HUDEP-2 (cell line): ENCODE data around the gene PIP4K2A.
"Not testable (repeated sequence)": the region's sequence is repeated elsewhere in the genome, so short reads cannot be mapped to it uniquely, and the experiment has no call there.

Experiments
- DNase-seq, 76 experiments: peaks; one replicate each; lab custom pipeline; 2025; ENCODE audit not compliant: unreplicated experiment in 76 of 76; lab: John Stamatoyannopoulos, UW

Gene PIP4K2A

GRCh38 chr10:22714479-22715289 is at the start of gene PIP4K2A:
Gene PIP4K2A (minus strand): TSS chr10:22714578. CDS start chr10:22714326, 252 bp downstream.
- DNase-seq = peak in 59 of 76 experiments; percentile 8 to 80 (median 51)

- DNase-seq = no peak
Observed at GRCh38 chr10:22761569-22762220, 47.3 kb upstream of the PIP4K2A start.

- DNase-seq = no peak
Observed at GRCh38 chr10:22760025-22760424, 45.6 kb upstream of the PIP4K2A start.

- DNase-seq = no peak
Observed at GRCh38 chr10:22758867-22759266, 44.5 kb upstream of the PIP4K2A start.

GRCh38 chr10:22754296-22754695 is 39.9 kb upstream of the PIP4K2A start:
- DNase-seq = no peak

GRCh38 chr10:22753786-22754185 is 39.4 kb upstream of the PIP4K2A start:
- no peak for DNase-seq

GRCh38 chr10:22752272-22752889 is 38.0 kb upstream of the PIP4K2A start:
- no peak for DNase-seq

- DNase-seq = no peak
Observed at GRCh38 chr10:22750131-22750530, 35.8 kb upstream of the PIP4K2A start.

- not testable (repeated sequence) for DNase-seq
Observed at GRCh38 chr10:22744858-22745257, 30.5 kb upstream of the PIP4K2A start.

GRCh38 chr10:22742678-22743077 is 28.3 kb upstream of the PIP4K2A start:
- DNase-seq = no peak

- DNase-seq = not testable (repeated sequence)
Observed at GRCh38 chr10:22741631-22742030, 27.3 kb upstream of the PIP4K2A start.

- no peak for DNase-seq
Observed at GRCh38 chr10:22740180-22740579, 25.8 kb upstream of the PIP4K2A start.

- DNase-seq = peak in 4 of 76 experiments; percentile 5 to 16 (median 6)
Observed at GRCh38 chr10:22737587-22737986, 23.2 kb upstream of the PIP4K2A start.

- DNase-seq = peak in 7 of 76 experiments; percentile 8 to 30 (median 19)
Observed at GRCh38 chr10:22736134-22736533, 21.8 kb upstream of the PIP4K2A start.

GRCh38 chr10:22733992-22734391 is 19.6 kb upstream of the PIP4K2A start:
- DNase-seq = no peak

GRCh38 chr10:22727663-22728062 is 13.3 kb upstream of the PIP4K2A start:
- DNase-seq = no peak

GRCh38 chr10:22727112-22727511 is 12.7 kb upstream of the PIP4K2A start:
- no peak for DNase-seq

- no peak for DNase-seq
Observed at GRCh38 chr10:22724773-22725172, 10.4 kb upstream of the PIP4K2A start.

GRCh38 chr10:22723783-22724182 is 9.4 kb upstream of the PIP4K2A start:
- DNase-seq = no peak

- DNase-seq = no peak
Observed at GRCh38 chr10:22723343-22723779, 9.0 kb upstream of the PIP4K2A start.

- DNase-seq = no peak
Observed at GRCh38 chr10:22722626-22723169, 8.3 kb upstream of the PIP4K2A start.
